WI38 (cell line): ENCODE measurements around the gene KRTAP5-3.

Source experiments
- H3K4me3 ChIP-seq: 2 replicates; pipeline ENCODE4 v1.5.1; 2011; ENCODE audit warnings: low read depth, mild to moderate bottlenecking, control low read depth, low read length
- TF ChIP-seq, protein P1 (sequence below): IDR thresholded peaks from 2 replicates; pipeline ENCODE4 v1.5.1; 2012; ENCODE audit warnings: low read depth, mild to moderate bottlenecking, control low read depth, low read length

The KRTAP5-3 gene

DNA sequence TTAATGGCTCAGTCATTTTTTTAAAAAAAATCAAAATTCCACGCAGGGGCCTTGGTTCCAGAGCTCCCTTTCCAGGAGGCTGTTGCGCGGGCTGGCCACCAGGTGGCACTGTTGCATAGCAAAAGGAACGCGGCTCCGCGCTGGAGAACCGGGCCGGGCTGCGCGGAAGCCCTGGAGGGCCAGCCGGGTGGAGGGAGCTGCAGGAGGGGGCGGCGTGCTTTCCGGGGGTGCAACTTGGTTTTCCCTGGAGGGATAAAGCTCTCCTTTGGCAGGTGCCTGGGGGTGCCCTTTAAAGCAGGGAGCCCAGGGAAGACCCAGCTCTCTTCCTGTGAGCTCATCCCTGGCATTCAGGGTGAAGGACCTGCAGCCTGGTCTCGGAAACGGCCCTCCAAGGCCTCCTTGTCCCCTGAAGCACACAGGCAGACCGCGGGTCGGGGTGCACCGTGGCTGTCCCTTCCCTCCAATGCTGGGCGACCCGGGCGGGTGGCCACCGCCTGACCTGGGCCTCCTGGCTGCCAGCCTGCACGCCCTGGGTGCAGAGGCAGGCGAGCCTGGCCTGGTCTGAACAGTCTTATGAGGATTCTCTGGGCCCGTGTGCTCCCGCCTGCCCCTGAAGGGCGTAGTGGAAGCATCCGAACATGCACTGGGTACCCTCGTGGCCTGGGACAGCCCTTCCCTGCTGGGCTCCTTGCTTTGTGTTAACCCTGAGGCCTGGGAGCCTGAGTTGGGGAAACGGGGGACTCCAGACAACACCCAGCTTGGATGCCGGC is 44.7 kb upstream of the KRTAP5-3 start:
- TF ChIP-seq, protein P1, sequence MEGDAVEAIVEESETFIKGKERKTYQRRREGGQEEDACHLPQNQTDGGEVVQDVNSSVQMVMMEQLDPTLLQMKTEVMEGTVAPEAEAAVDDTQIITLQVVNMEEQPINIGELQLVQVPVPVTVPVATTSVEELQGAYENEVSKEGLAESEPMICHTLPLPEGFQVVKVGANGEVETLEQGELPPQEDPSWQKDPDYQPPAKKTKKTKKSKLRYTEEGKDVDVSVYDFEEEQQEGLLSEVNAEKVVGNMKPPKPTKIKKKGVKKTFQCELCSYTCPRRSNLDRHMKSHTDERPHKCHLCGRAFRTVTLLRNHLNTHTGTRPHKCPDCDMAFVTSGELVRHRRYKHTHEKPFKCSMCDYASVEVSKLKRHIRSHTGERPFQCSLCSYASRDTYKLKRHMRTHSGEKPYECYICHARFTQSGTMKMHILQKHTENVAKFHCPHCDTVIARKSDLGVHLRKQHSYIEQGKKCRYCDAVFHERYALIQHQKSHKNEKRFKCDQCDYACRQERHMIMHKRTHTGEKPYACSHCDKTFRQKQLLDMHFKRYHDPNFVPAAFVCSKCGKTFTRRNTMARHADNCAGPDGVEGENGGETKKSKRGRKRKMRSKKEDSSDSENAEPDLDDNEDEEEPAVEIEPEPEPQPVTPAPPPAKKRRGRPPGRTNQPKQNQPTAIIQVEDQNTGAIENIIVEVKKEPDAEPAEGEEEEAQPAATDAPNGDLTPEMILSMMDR: peak; percentile 96
- H3K4me3 ChIP-seq: no peak overlapping the region

DNA sequence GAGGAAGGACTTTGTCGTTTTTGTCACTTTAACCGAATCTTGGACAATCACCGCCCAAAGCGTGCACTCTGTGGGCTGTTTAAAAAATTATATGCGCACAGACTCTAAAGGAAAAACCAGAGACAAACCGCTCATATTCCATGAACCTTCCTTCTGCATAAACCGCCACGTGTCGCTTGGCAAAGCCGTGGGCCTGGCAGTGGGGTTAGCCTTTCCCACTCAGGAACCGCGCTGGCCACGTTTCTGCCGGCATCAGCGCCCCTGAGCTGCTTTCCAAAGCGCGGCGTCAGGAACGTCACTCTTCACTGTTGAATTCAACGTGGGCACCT is 44.1 kb upstream of the KRTAP5-3 start:
- no peak overlapping the region for H3K4me3 ChIP-seq
- TF ChIP-seq, protein P1: no peak

DNA sequence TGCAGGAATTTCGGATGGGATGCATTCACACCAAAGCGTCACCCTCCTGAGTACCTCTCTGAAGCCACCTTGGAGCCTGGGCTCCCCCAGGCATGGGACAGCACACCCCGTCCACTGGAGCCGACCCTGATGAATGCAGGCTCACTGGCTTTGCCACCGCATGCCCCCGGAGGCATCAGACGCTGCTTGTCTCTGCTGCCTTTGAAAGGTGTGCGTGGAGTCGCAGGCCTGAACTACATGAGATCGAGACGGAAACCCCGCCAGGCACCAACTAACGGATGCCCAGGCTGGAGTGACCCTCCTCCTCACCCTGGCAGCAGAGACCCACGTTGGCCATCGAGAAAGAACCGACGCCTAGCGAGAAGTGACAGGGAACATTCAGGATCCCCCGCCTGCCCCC is 43.8 kb upstream of the KRTAP5-3 start:
- no peak overlapping the region for H3K4me3 ChIP-seq
- TF ChIP-seq, protein P1: no peak

DNA sequence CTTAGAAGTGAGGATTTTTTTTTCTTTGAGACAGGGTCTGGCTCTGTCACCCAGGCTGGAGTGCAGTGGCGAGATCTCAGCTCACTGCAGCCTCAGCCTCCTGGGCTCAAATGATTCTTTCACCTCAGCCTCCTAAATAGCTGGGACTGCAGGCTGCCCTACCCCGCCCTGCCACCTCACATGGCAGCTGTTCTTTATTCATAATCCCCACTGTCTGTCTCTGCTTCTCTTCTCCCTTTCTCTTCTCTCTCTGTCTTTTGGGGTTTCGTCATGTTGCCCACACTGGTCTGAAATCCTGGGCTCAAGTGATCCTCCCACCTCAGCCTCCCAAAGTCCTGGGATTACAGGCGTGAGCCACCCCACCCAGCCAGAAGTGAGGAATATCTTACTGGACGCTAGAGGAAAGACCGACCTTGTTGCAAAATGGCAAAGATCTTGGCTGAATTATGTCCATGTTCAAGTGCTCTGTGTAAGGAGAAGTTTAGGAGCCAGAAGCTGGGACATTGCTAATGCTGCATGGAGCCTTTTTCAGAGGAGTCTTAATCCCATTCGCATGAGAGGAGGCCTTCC is 43.2 kb upstream of the KRTAP5-3 start:
- H3K4me3 ChIP-seq: no peak overlapping the region
- TF ChIP-seq, protein P1: no peak

DNA sequence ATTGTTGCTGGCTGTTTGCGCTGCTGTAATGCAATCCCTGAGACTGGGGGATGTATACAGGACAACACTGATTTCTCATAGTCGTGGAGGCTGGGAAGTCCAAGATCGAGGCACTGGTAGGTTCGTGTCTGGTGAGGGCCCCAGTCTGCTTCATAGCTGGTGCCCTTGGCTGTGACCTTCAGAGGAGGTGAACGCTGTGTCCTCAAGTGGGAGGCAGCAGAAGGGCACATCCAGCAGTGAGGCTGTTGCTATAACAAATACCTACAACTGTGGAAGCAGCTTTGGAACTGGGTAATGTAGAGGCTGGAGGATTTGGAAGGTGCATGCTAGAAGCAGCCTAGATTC is 42.6 kb upstream of the KRTAP5-3 start:
- H3K4me3 ChIP-seq: no peak overlapping the region
- TF ChIP-seq, protein P1: no peak

DNA sequence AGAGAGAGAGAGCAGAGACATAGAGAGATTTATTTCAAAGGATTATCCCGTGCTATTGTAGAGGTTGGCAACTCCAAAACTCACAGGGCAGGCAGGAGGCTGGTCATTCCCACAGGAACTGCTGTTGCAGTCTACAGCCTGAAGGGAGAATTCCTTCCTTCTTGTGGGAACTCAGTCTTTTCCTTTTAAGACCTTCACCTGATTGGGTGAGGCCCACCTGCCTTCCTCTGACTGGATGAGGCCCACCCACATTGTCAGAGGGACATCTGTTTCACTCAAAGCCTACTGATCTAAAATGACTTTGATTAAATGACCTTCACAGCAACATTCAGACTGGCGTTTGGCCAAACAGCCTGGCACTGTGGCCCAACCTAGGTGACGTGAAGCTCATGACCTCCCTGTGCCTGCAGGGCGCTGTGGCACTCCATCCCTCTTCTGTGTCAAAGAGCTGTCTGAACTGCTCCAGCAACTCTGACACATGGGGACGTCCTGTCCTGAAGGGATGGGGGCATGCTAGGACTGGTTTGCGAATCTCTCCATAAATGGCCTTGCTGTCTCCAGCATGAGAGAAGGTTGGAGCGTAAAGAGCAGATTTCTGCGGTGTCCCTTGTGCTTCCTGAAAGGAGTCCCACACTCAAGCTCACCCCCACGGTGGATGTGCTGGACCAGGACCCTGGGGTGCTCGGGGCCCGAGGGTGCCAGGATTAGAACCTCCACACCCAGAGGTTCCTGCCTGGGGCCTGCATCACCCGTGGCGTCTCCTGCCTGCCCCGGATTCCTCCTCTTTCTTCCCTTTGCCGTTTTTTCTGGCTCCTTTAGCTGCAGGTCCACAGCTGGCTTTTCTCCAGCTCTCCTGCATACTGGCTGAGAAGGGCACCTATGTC is 42.0 kb upstream of the KRTAP5-3 start:
- TF ChIP-seq, protein P1: no peak
- H3K4me3 ChIP-seq: no peak overlapping the region
